Stimulated activated CD4-positive, alpha-beta T cell treated with anti-CD3 and anti-CD28 coated beads, Interleukin-12 subunit alpha, Interleukin-12 subunit beta, amount 100 ng/mL, for 4 hours (primary cell): Measurements from ENCODE around the gene COL8A2.

Experiments
- DNase-seq: peaks from one replicate; pipeline ENCODE4 v3.0.0-alpha.2; 2020

The COL8A2 gene

DNA sequence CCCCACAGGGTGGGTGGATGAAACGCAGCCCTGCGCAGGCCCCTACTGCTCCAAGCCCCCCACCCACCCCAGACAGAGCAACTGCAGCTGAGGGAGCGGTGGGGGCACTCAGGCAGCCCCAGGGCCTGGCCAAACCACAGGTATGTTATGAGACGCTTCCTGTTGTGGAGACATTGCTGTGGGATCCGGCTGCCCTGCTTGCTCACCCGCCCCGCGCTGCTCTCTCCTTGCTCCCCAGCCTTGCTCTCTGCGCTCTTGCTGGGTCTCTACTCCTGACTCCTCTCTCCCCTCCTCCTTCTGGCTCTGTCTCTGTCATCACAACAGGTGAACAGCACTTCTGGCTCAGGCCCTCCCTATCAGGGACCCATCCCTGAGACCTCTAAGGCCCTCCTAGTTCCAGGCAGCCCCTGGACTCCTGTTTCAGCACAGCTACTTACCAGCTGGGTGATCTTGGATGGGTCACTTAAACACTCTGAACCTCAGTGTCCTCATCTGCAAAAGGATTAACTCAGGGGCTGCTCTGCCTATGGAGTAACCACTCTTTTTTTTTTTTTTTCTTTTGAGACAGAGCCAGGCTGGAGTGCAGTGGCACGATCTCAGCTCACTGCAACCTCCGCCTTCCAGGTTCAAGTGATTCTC lies 15.9 kb downstream of the COL8A2 start:
- DNase-seq = no peak

DNA sequence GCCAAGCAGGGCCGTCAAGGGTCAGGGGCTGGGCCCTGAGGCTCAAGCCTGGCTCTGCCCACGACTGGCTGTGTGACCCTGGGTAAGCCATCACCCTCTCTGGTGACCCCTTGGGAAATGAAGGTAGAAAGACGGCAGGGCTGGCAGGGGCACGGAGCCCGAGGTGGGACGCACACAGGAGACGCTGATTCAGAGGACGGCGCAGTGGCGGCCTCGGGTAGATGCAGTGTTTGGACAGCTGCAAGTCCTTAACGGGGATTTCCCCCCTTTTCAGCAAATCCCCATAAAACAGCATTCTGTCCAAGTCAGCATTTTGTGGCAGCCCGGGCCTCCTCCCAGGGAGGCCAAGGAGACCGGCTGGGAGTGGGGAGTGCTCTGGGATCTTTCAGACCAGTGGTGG lies 16.7 kb downstream of the COL8A2 start:
- no peak for DNase-seq

DNA sequence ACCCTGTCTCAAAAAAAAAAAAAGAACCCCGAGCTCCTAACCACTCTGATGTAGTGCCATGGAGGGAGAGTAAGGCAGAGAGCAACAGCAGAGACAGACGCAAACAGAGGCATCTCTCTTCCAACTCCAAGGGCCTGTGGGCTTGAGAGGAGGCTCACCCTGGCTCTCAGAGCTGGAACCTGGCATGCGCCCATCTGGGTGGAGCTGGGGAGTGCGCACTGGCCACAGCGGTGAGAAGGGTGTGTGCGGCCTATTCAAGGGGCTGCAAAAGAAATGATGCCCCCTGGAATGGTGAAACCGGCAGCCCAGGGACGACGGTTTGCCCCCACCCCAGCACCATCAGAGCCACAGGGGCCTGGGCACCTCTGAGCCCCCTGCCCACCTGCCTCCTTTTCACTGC lies 17.6 kb downstream of the COL8A2 start:
- no peak for DNase-seq

DNA sequence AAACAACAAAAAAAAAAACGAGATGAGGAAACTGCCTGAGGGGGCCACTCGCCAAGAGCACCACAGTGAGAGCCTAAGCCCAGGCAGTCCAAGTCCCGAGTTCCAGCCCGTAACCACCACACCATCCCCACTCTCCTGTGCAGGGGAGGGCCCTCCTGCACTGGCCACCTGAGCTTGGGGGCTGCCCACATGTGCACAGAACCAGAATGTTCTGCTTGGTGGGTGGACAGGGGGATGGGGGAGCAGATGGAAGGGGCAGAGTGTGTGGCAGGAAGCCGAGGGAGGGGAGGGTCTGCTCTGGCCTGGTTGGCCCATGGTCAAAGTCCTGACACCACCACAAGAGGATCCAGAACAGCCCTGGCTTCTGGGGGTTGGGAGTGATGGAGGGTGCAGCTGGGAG lies 18.8 kb downstream of the COL8A2 start:
- no peak for DNase-seq

GRCh38 chr1:36101546-36101945 lies 23.5 kb downstream of the COL8A2 start:
- DNase-seq = no peak

DNA sequence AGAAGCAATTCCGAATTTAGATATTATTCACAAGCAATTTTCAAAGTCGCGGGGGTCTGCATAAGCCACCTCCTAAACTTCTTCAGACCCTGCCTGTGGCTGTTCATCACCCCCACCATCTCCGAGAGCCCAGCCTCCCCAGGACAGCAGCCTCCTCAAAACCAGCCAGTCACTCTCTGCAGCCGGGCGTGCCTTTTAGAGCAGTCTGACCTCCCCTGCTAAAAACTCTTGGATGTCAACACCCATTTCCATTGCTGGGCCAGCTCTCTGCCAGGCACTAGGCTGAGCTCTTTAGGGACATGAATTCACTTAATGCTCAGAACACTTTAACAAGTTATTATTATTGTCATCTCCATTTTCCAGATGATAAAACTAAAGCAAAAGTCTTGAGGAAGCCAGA lies 24.6 kb downstream of the COL8A2 start:
- DNase-seq = no peak

DNA sequence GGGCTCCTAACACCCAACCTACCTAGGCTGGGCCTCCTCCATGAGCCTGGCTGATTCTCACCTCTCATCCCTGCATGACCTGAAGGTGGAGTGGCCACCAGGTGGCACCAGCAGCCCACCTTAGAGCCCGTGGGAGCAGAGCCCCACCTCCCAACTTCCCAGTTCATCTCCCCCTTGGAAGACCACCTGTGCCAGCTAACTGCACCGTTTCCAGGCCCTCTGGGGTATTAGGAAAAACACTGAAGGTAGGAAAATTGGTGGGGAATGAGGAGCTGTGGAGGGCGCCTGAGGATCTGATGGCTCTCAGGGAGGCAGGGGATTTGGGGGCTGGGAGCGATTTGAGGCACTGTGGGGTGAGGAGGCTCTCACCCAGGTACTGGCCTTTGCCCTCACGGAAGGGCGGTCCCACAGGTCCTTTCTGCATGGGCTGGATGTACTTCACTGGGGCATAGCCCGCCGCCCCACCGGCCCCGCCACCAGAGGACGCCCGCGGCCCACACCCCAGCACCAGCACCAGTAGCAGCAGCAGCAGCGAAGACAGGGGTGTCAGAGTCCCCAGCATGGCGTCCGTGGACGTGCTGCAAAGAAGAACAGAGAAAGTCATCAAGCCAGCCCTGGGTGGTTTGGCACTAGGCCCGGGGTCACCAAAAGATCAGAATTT lies 25.2 kb downstream of the COL8A2 start:
- DNase-seq = peak; percentile 72

GRCh38 chr1:36098650-36099365 lies 26.2 kb downstream of the COL8A2 start:
- no peak for DNase-seq

DNA sequence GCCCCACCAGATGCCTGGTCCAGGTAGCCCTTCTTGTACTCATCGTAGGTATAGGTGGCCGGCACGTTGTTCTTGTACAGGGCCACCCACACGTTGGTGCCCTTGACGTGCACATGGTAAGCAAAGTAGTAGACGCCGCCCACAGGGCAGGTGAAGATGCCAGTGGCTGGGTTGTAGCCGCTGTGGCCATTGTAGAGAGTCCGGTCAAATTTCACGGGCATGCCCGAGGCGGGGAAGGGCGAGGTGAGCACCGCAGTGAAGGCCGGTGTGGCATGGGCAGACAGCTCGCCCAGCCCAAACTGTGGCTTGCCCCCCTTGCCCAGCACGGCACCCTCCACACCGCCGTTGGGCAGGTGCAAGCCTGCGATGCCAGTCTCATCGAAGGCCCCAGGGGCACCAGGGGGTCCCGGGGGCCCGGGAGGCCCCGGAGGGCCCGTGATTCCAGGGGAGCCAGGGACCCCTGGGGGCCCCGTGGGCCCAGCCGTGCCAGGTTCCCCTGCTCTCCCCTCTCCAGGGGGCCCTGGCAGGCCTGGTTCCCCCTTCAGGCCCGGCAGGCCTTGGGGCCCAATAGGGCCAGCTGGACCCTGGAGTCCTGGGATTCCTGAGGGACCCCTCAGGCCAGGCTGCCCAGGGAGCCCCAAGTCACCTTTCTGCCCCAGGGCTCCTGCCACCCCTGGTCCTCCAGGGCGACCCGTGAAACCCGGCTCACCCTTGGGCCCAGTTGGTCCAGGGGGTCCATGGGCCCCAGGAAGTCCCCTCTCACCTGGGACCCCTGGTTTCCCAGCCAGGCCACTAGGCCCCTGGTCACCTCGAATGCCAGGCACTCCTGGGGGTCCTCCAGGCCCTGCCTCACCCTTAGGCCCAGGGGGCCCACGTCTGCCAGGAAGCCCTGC lies 27.1 kb downstream of the COL8A2 start:
- DNase-seq = no peak

GRCh38 chr1:36096500-36097432 lies 28.3 kb downstream of the COL8A2 start:
- DNase-seq = no peak

DNA sequence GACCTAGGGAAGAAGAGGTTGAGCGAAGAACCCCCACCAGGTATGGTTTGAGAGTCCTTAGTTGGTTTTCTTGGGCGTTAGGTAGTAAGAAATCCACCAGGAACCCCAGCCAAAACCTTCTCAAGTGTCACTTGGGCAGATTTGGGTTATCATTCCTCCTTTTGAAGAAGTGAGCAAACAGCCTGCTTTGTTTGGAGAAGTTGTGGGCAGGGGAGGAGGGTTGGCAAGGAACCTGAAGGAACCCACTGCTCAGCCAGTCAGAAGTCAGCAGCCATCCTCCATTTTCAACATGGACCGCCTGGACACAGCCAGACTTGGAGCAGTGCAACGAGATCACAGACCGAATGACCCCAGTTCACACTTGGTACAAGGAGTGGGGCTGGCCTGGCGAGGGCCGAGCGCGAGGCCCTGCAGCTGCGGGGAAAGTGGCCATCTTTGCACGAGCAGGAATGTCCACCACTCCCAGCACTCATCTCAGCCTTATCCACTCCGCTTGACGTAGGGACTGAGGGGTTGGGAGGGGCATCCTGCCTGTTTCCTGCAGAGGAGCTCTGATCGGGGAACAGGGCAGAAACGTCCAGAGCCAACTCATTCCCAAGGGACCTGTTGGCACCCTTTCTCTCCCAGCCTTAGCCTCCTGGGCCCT lies 29.1 kb downstream of the COL8A2 start:
- no peak for DNase-seq

- no peak for DNase-seq
These were observed 30.4 kb downstream of the COL8A2 start for GRCh38 chr1:36094621-36095061.

GRCh38 chr1:36093929-36094328 lies 31.1 kb downstream of the COL8A2 start:
- DNase-seq = no peak

- no peak for DNase-seq
These were observed 31.8 kb downstream of the COL8A2 start for GRCh38 chr1:36093226-36093625.

GRCh38 chr1:36092798-36093185 lies 32.2 kb downstream of the COL8A2 start:
- no peak for DNase-seq

GRCh38 chr1:36092166-36092797 lies 32.7 kb downstream of the COL8A2 start:
- DNase-seq = no peak

DNA sequence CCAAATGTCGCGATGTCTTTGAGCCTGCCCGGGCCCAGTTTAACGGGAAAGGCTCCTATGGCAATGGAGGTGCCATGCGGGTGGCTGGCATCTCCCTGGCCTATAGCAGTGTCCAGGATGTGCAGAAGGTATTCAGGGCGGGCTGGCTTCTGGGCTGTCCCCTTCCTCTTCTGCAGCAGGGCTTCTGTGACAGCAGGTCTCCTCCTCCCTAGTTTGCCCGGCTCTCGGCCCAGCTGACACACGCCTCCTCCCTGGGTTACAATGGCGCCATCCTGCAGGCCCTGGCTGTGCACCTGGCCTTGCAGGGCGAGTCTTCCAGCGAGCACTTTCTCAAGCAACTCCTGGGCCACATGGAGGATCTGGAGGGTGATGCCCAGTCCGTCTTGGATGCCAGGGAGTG lies 33.3 kb downstream of the COL8A2 start:
- DNase-seq = no peak

GRCh38 chr1:36091141-36091540 lies 33.9 kb downstream of the COL8A2 start:
- no peak for DNase-seq

DNA sequence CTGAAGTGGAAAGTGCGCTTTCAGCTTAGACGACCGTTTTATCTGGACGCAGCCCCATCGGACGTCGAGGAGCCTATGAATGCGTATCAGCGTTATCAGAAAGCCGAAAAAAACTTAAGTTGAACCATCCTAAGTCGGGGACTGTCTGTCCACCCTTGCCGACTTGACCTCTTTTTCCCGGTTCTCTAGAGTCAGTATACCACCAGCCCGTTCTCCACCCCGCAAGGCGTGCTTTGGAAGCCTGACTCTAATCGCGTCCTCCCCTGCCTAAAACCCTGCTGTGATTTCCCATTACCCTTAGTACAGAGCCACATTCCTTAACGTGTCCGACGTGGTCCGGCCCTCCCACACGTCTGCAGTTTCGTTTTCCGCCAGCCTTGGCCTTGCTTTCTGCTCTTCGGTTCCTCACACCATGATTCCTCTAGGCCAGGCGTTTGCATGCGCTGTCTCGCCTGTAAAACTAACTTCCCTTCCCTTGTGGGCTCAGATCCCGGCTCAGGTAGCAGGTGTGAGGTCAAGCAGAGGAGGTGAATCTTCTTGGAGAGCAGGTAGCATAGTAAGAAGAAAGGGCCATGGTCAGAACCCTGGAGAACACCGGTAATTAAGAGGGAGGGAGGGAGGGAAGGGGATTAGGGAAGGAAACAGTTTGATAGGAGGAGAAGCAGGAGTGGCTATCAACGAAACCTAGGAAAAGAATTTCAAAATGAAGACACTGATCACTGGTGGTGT lies 35.5 kb downstream of the COL8A2 start:
- no peak for DNase-seq
